Colonic mucosa (tissue), 4 donors: Measurements from ENCODE around the gene EXD3. TPM values are rescaled to one million over a fixed set of nuclear protein-coding genes. Genes with fewer than 3 reads are reported as not detected.

Experiments used
- DNase-seq: peaks from one replicate; pipeline ENCODE4 v3.0.0-alpha.2; 2020
- H3K27ac ChIP-seq: fragments of 200-600 bp; one replicate; pipeline ENCODE4 v1.8.0; 2021
- H3K27me3 ChIP-seq: fragments of 200-600 bp; one replicate; pipeline ENCODE4 v1.8.0; 2021
- H3K36me3 ChIP-seq: fragments of 200-600 bp; one replicate; pipeline ENCODE4 v1.8.0; 2021
- H3K4me1 ChIP-seq: fragments of 200-600 bp; one replicate; pipeline ENCODE4 v1.8.0; 2021; ENCODE audit warnings: mild to moderate bottlenecking
- H3K4me3 ChIP-seq: fragments of 200-600 bp; one replicate; pipeline ENCODE4 v1.8.0; 2021
- H3K9ac ChIP-seq, 2 donors: one replicate each; pipeline ENCODE4 v1.7.0; 2013; ENCODE audit warnings: control low read depth in 2 of 2, low read depth in 2 of 2, low read length in 2 of 2
- H3K9me3 ChIP-seq: fragments of 200-600 bp; one replicate; pipeline ENCODE4 v1.8.0; 2021
- CTCF ChIP-seq: fragments of 200-600 bp; IDR thresholded peaks from one replicate; pipeline ENCODE4 v1.8.0; 2022; ENCODE audit warnings: antibody characterized with exemption, mild to moderate bottlenecking
- intact Hi-C: fragments of 100-400 bp; cut with DNase I; formaldehyde crosslinking; loops from one replicate; pipeline ENCODE4 v1.14.1; 2022
- total RNA-seq, 2 donors: library from RNA; stranded (reverse); fragmentation: NEBNext Ultra II Directional in 1 of 2; extraction: Animal tissue kit (Norgen Biotek cat#: 25700) in 1 of 2; gene quantifications; one replicate each; pipeline ENCODE4 v1.2.1, GENCODE V29; 2021
- donor health status: healthy.
- donor health status: DM: no; HTN: no; CAD: no.
- donor health status: DM: no; HTN: no; CAD: no.

The EXD3 gene
- total RNA-seq, 2 donors from 2014 or later, result 34.9 to 36.4 TPM

GRCh38 chr9:137392232-137393007, 30.5 kb downstream of the EXD3 start:
- Histone ChIP-seq H3K36me3 (no peaks in the 10 kb centered on the region), H3K27me3 (no peaks in the 10 kb centered on the region), H3K4me3 (no peak overlapping the region), H3K9ac (no peak overlapping the region), H3K27ac (no peak overlapping the region), H3K9me3 (no peaks in the 10 kb centered on the region), H3K4me1 (peaks cover 8% of the 10 kb centered on the region)
- no peak for TF ChIP-seq CTCF
- DNase-seq, result no peak
- intact Hi-C loops, result no loop called here

- Histone ChIP-seq H3K27me3 (no peaks in the 10 kb centered on the region), H3K4me1 (peaks cover 8% of the 10 kb centered on the region), H3K36me3 (no peaks in the 10 kb centered on the region), H3K4me3 (peak overlapping the region; percentile 3), H3K9me3 (no peaks in the 10 kb centered on the region), H3K27ac (peak overlapping the region; percentile 82), H3K9ac (no peak overlapping the region)
- DNase-seq, result peak; percentile 88
- no peak for TF ChIP-seq CTCF
- intact Hi-C loops, result no loop called here
Observed at GRCh38 chr9:137391411-137391754, 31.6 kb downstream of the EXD3 start.

GRCh38 chr9:137390553-137391410, 32.2 kb downstream of the EXD3 start:
- Histone ChIP-seq H3K4me3 (peak overlapping the region; percentile 3), H3K9ac (peak overlapping the region in 1 of 2 donors; percentile 26), H3K36me3 (no peaks in the 10 kb centered on the region), H3K4me1 (peaks cover 8% of the 10 kb centered on the region), H3K9me3 (no peaks in the 10 kb centered on the region), H3K27ac (peak overlapping the region; percentile 82), H3K27me3 (no peaks in the 10 kb centered on the region)
- intact Hi-C loops, result no loop called here
- peak; percentile 80 for DNase-seq
- no peak for TF ChIP-seq CTCF

GRCh38 chr9:137389428-137389746, 33.6 kb downstream of the EXD3 start:
- H3K27ac ChIP-seq, result no peak overlapping the region
- no peak for TF ChIP-seq CTCF
- intact Hi-C loops, result no loop called here
- no peak for DNase-seq
- H3K9ac ChIP-seq, result no peak overlapping the region
- H3K4me1 ChIP-seq, result peaks cover 8% of the 10 kb centered on the region
- H3K9me3 ChIP-seq, result no peaks in the 10 kb centered on the region
- H3K36me3 ChIP-seq, result no peaks in the 10 kb centered on the region
- no peaks in the 10 kb centered on the region for H3K27me3 ChIP-seq
- no peak overlapping the region for H3K4me3 ChIP-seq

- no peak for TF ChIP-seq CTCF
- intact Hi-C loops, result no loop called here
- Histone ChIP-seq H3K27me3 (no peaks in the 10 kb centered on the region), H3K4me1 (peaks cover 8% of the 10 kb centered on the region), H3K27ac (no peak overlapping the region), H3K36me3 (no peaks in the 10 kb centered on the region), H3K9me3 (no peaks in the 10 kb centered on the region), H3K9ac (no peak overlapping the region), H3K4me3 (no peak overlapping the region)
- no peak for DNase-seq
Observed at GRCh38 chr9:137388589-137389427, 34.2 kb downstream of the EXD3 start.
